K562 (cell line): Measurements from ENCODE around the gene PGAP3. TPM values are rescaled to one million over a fixed set of nuclear protein-coding genes. Genes with fewer than 3 reads are reported as not detected.

Experiments
- ELF2 ChIP-seq: fragments of 250-450 bp; sonication (Bioruptor Pico); IDR thresholded peaks from 2 replicates; pipeline ENCODE4 v1.5.0; 2021; ENCODE audit warnings: mild to moderate bottlenecking
- HLTF ChIP-seq: fragments of 450-650 bp; IDR thresholded peaks from 2 replicates; pipeline ENCODE4 v1.6.1; 2016
- HMGN3 ChIP-seq: IDR thresholded peaks from 2 replicates; pipeline ENCODE4 v1.6.1; 2011; ENCODE audit warnings: borderline replicate concordance, low read depth, mild to moderate bottlenecking, mixed read lengths, low read length; ENCODE audit not compliant: insufficient read length; ENCODE audit errors: extremely low read depth
- RBM34 ChIP-seq: fragments of 200-400 bp; formaldehyde crosslinking; IDR thresholded peaks from 2 replicates; pipeline ENCODE4 v1.6.1; 2018; ENCODE audit warnings: low read length, borderline replicate concordance; ENCODE audit not compliant: insufficient read depth
- SIN3B ChIP-seq: fragments of 450-650 bp; IDR thresholded peaks from 2 replicates; pipeline ENCODE4 v1.6.1; 2017; ENCODE audit warnings: low read depth, mild to moderate bottlenecking, moderate library complexity
- TEAD2 ChIP-seq: fragments of 450-650 bp; IDR thresholded peaks from 2 replicates; pipeline ENCODE4 v1.6.1; 2016; ENCODE audit warnings: missing genetic modification characterization, control low read depth, missing compliant biosample characterization
- ZBTB17 ChIP-seq: fragments of 450-650 bp; formaldehyde crosslinking; IDR thresholded peaks from 2 replicates; pipeline ENCODE4 v1.4.0; 2020; ENCODE audit warnings: mild to moderate bottlenecking
- ZNF384 ChIP-seq: IDR thresholded peaks from 2 replicates; pipeline ENCODE4 v1.6.1; 2012; ENCODE audit warnings: low read depth, low read length, improper control_type of control experiment
- ZNF584 ChIP-seq: fragments of 200-800 bp; sonication (Bioruptor generic); IDR thresholded peaks from 2 replicates; pipeline ENCODE4 v1.6.1; 2016; ENCODE audit warnings: low read depth, mild to moderate bottlenecking, missing genetic modification characterization, missing compliant biosample characterization
- polyA plus RNA-seq, 8 experiments: library from polyadenylated mRNA; depleted of rRNA in 4 of 8; stranded (reverse) in 5 of 8; unstranded in 3 of 8; fragments of >200 nt; fragmentation: Nextera tagmentation in 2 of 8; fragmentation: Illumina TruSeq in 1 of 8; extraction: Ambion mirVana in 2 of 8; extraction: Trizol in 1 of 8; gene quantifications; 2 replicates each; pipeline versions ENCODE4 v1.2.1 to v1.2.3, GENCODE V29; 2011 to 2014; ENCODE audit warnings: inconsistent platforms in 1 of 8, missing spikeins in 1 of 8
- total RNA-seq, 7 experiments: library from RNA; depleted of rRNA in 6 of 7; stranded (reverse); fragments of >200 nt in 6 of 7; fragmentation: Illumina TruSeq in 2 of 7; extraction: Trizol in 2 of 7; gene quantifications; 2 replicates each; pipeline versions ENCODE4 v1.2.1 to v1.2.3, GENCODE V29; 2011 to 2021; ENCODE audit warnings: low replicate concordance in 1 of 7
- TF ChIP-seq, protein P1 (sequence below): fragments of 450-650 bp; formaldehyde crosslinking; IDR thresholded peaks from 2 replicates; pipeline ENCODE4 v1.4.0; 2022; ENCODE audit warnings: missing genetic modification characterization
- TF ChIP-seq, protein P2 (sequence below), 2 experiments: fragments of 450-650 bp; conservative IDR thresholded peaks; 2 replicates each; pipeline ENCODE4 v1.6.1; 2017; ENCODE audit warnings: mild to moderate bottlenecking in 2 of 2, moderate library complexity in 2 of 2
- TF ChIP-seq, protein P3 (sequence below): fragments of 250-450 bp; sonication (Bioruptor Pico); IDR thresholded peaks from 2 replicates; pipeline ENCODE4 v1.9.0; 2021; ENCODE audit warnings: mild to moderate bottlenecking
- TF ChIP-seq, protein P4 (sequence below): fragments of 450-650 bp; formaldehyde crosslinking; IDR thresholded peaks from 2 replicates; pipeline ENCODE4 v1.4.0; 2020; ENCODE audit warnings: mild to moderate bottlenecking, moderate library complexity
- TF ChIP-seq, protein P5 (sequence below): sonication (generic); formaldehyde crosslinking; IDR thresholded peaks from 2 replicates; pipeline ENCODE4 v1.8.1; 2023; ENCODE audit warnings: mild to moderate bottlenecking, missing genetic modification reagents
- TF ChIP-seq, protein P6 (sequence below): fragments of 250-450 bp; sonication (Bioruptor Pico); IDR thresholded peaks from 2 replicates; pipeline ENCODE4 v1.8.0; 2022; ENCODE audit warnings: inconsistent platforms, mild to moderate bottlenecking, moderate library complexity, borderline replicate concordance
- TF ChIP-seq, protein P7 (sequence below): fragments of 450-650 bp; formaldehyde crosslinking; IDR thresholded peaks from 2 replicates; pipeline ENCODE4 v1.4.0; 2020; ENCODE audit warnings: mild to moderate bottlenecking, moderate library complexity

The PGAP3 gene
- total and polyA plus RNA-seq, 9 of the 15 experiments (the other 6 are each of a cell fraction or from before 2014, with no cell fraction given): 0.38 to 9.4 (median 4.5) TPM

DNA sequence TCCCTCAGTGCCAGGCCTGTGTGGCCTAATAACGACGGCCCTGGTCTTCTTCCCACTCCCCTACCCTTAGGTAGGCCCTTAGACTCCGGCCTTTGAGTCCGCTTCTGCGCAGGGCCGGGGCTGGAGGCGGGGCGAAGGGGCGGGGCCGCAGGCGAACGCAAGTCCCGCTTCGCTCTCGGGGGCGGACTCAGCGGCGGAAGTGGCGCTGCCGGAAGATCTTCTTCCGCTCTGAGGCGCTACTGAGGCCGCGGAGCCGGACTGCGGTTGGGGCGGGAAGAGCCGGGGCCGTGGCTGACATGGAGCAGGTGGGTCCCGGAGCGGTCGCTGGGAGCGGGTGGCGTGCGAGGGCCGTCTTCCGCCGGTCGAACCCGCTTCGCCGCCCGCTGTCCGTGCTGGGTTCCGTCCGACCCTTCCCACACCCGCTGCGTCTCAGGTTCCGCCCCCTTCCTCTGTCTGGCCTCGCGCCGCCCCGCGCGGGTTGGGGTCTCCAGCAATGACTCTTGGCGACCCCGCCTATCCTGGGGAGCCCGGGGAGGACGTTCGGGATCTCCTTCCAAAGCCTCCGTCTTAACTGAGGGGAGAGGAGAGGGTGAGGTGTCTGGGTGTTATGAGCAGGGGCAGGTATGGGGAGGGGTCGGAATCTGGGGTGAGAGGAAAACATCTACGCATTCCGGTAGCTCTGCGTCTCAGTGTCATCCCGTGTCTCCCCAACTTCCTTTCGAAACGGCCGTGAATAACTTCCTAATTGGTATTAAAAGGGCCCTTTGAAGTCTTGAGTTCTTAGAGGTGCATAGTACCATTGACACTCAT, 50.7 kb downstream of the PGAP3 start, which contains the start of gene STARD3 (continued):
- TF ChIP-seq, protein P1, sequence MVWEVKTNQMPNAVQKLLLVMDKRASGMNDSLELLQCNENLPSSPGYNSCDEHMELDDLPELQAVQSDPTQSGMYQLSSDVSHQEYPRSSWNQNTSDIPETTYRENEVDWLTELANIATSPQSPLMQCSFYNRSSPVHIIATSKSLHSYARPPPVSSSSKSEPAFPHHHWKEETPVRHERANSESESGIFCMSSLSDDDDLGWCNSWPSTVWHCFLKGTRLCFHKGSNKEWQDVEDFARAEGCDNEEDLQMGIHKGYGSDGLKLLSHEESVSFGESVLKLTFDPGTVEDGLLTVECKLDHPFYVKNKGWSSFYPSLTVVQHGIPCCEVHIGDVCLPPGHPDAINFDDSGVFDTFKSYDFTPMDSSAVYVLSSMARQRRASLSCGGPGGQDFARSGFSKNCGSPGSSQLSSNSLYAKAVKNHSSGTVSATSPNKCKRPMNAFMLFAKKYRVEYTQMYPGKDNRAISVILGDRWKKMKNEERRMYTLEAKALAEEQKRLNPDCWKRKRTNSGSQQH (CRISPR knock-in tag): peak; percentile 23; the same call in 1 of the 2 replicates
- TF ChIP-seq RBM34 (no peak), HLTF (no peak; the same call in 1 of the 2 replicates), HMGN3 (peak; percentile 53), ZBTB17 (CRISPR knock-in tag) (no peak), TEAD2 (tag) (no peak), ELF2 (CRISPR knock-in tag) (peak; percentile 80), ZNF384 (no peak), SIN3B (peak; percentile 94), ZNF584 (CRISPR knock-in tag) (no peak)
- TF ChIP-seq, protein P2, sequence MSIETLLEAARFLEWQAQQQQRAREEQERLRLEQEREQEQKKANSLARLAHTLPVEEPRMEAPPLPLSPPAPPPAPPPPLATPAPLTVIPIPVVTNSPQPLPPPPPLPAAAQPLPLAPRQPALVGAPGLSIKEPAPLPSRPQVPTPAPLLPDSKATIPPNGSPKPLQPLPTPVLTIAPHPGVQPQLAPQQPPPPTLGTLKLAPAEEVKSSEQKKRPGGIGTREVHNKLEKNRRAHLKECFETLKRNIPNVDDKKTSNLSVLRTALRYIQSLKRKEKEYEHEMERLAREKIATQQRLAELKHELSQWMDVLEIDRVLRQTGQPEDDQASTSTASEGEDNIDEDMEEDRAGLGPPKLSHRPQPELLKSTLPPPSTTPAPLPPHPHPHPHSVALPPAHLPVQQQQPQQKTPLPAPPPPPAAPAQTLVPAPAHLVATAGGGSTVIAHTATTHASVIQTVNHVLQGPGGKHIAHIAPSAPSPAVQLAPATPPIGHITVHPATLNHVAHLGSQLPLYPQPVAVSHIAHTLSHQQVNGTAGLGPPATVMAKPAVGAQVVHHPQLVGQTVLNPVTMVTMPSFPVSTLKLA (conservative IDR thresholded peaks at IDR 0.05): peak; percentile 36 to 81; a peak in 2 of 4 replicates
- TF ChIP-seq, protein P3, sequence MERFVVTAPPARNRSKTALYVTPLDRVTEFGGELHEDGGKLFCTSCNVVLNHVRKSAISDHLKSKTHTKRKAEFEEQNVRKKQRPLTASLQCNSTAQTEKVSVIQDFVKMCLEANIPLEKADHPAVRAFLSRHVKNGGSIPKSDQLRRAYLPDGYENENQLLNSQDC (CRISPR knock-in tag): no peak
- TF ChIP-seq, protein P4, sequence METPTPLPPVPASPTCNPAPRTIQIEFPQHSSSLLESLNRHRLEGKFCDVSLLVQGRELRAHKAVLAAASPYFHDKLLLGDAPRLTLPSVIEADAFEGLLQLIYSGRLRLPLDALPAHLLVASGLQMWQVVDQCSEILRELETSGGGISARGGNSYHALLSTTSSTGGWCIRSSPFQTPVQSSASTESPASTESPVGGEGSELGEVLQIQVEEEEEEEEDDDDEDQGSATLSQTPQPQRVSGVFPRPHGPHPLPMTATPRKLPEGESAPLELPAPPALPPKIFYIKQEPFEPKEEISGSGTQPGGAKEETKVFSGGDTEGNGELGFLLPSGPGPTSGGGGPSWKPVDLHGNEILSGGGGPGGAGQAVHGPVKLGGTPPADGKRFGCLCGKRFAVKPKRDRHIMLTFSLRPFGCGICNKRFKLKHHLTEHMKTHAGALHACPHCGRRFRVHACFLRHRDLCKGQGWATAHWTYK (CRISPR knock-in tag): peak; percentile 40; the same call in 1 of the 2 replicates
- TF ChIP-seq, protein P5, sequence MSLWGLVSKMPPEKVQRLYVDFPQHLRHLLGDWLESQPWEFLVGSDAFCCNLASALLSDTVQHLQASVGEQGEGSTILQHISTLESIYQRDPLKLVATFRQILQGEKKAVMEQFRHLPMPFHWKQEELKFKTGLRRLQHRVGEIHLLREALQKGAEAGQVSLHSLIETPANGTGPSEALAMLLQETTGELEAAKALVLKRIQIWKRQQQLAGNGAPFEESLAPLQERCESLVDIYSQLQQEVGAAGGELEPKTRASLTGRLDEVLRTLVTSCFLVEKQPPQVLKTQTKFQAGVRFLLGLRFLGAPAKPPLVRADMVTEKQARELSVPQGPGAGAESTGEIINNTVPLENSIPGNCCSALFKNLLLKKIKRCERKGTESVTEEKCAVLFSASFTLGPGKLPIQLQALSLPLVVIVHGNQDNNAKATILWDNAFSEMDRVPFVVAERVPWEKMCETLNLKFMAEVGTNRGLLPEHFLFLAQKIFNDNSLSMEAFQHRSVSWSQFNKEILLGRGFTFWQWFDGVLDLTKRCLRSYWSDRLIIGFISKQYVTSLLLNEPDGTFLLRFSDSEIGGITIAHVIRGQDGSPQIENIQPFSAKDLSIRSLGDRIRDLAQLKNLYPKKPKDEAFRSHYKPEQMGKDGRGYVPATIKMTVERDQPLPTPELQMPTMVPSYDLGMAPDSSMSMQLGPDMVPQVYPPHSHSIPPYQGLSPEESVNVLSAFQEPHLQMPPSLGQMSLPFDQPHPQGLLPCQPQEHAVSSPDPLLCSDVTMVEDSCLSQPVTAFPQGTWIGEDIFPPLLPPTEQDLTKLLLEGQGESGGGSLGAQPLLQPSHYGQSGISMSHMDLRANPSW (CRISPR knock-in tag): 0 out of 2 replicates have a peak, but pooled peaks have one; percentile 80
- TF ChIP-seq, protein P6, sequence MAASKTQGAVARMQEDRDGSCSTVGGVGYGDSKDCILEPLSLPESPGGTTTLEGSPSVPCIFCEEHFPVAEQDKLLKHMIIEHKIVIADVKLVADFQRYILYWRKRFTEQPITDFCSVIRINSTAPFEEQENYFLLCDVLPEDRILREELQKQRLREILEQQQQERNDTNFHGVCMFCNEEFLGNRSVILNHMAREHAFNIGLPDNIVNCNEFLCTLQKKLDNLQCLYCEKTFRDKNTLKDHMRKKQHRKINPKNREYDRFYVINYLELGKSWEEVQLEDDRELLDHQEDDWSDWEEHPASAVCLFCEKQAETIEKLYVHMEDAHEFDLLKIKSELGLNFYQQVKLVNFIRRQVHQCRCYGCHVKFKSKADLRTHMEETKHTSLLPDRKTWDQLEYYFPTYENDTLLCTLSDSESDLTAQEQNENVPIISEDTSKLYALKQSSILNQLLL (CRISPR knock-in tag): no peak
- TF ChIP-seq, protein P7, sequence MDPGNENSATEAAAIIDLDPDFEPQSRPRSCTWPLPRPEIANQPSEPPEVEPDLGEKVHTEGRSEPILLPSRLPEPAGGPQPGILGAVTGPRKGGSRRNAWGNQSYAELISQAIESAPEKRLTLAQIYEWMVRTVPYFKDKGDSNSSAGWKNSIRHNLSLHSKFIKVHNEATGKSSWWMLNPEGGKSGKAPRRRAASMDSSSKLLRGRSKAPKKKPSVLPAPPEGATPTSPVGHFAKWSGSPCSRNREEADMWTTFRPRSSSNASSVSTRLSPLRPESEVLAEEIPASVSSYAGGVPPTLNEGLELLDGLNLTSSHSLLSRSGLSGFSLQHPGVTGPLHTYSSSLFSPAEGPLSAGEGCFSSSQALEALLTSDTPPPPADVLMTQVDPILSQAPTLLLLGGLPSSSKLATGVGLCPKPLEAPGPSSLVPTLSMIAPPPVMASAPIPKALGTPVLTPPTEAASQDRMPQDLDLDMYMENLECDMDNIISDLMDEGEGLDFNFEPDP: no peak
